ENCODE results near the gene E2F2. TPM values are rescaled to one million over a fixed set of nuclear protein-coding genes. Genes with fewer than 3 reads are reported as not detected.

The E2F2 gene
- 0.72 to 4.3 TPM (median 0.87 TPM) in 3 replicates for total RNA-seq
- long read RNA-seq, result 0 reads

DNA sequence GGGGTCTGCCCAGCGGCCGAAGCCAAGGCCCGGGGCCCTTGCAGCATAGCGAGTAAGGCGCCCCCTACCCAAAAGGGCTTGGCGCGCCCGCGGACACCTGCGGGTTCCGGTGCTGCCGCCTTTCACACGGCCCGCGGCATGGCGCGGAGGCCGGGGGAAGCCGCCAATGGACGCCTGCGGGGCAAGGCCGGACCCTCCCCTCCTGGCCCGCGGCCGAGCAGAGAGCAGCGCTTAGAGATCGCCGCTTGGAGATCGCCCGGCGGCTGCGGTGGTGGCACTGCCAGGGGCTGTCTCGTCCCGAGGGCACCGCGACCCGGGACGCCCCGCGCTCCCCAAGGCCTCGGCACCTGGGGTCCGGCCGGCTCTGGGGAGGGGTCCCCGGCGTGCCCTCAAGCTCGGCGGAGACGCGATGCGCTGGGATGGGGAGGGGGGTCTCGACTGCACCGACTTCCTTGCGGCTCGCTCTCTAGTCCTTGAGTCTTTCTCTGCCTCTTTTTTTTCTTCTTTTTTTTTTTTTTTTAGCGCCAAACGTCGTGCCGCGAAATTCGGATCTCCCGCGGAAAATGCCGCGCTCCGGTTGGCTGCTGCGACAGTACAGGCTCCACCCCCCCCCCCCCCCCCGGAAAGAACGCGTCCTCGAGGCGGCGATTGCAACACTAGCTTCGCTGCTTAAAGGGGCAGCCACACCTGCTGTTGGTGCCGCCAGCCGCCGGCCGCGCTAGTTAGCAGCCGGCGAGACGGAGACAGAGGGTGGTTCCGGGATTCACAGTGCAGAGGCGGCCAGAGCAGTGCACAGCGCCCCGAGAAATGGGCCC lies at the start of gene E2F2:
TSS of gene E2F2 (minus strand) at position 487 of the 815 bp plus-strand sequence. CDS start at position 47, 440 bp downstream.
- Mint-ChIP-seq H3K4me3 (ENCODE audit: unreplicated experiment) (peak within 1 kb of the TSS; percentile 90), H3K27ac (ENCODE audit: unreplicated experiment) (no peak within 1 kb of the TSS), H3K4me1 (ENCODE audit: low read depth) (peaks cover 34% of the 10 kb centered on the region), H3K27me3 (ENCODE audit: low read depth) (no peaks in the 10 kb centered on the region), H3K9me3 (ENCODE audit: low read depth) (no peaks in the 10 kb centered on the region), H3K36me3 (ENCODE audit: low read depth) (no peaks in the 10 kb centered on the region)
- no peak for DNase-seq (ENCODE audit: low spot score)
- TF ChIP-seq, protein P1, sequence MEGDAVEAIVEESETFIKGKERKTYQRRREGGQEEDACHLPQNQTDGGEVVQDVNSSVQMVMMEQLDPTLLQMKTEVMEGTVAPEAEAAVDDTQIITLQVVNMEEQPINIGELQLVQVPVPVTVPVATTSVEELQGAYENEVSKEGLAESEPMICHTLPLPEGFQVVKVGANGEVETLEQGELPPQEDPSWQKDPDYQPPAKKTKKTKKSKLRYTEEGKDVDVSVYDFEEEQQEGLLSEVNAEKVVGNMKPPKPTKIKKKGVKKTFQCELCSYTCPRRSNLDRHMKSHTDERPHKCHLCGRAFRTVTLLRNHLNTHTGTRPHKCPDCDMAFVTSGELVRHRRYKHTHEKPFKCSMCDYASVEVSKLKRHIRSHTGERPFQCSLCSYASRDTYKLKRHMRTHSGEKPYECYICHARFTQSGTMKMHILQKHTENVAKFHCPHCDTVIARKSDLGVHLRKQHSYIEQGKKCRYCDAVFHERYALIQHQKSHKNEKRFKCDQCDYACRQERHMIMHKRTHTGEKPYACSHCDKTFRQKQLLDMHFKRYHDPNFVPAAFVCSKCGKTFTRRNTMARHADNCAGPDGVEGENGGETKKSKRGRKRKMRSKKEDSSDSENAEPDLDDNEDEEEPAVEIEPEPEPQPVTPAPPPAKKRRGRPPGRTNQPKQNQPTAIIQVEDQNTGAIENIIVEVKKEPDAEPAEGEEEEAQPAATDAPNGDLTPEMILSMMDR (IDR thresholded peaks at IDR 0.05), result no peak

GRCh38 chr1:23578997-23579363 lies 47.9 kb upstream of the E2F2 start:
- Mint-ChIP-seq H3K9me3 (ENCODE audit: low read depth) (peaks cover 6% of the 10 kb centered on the region), H3K4me3 (ENCODE audit: unreplicated experiment) (no peak overlapping the region), H3K27me3 (ENCODE audit: low read depth) (no peaks in the 10 kb centered on the region), H3K36me3 (ENCODE audit: low read depth) (no peaks in the 10 kb centered on the region), H3K27ac (ENCODE audit: unreplicated experiment) (peak overlapping the region; percentile 53), H3K4me1 (ENCODE audit: low read depth) (peaks cover 59% of the 10 kb centered on the region)
- TF ChIP-seq, protein P1 (IDR thresholded peaks at IDR 0.05), result no peak
- DNase-seq (ENCODE audit: low spot score), result no peak

DNA sequence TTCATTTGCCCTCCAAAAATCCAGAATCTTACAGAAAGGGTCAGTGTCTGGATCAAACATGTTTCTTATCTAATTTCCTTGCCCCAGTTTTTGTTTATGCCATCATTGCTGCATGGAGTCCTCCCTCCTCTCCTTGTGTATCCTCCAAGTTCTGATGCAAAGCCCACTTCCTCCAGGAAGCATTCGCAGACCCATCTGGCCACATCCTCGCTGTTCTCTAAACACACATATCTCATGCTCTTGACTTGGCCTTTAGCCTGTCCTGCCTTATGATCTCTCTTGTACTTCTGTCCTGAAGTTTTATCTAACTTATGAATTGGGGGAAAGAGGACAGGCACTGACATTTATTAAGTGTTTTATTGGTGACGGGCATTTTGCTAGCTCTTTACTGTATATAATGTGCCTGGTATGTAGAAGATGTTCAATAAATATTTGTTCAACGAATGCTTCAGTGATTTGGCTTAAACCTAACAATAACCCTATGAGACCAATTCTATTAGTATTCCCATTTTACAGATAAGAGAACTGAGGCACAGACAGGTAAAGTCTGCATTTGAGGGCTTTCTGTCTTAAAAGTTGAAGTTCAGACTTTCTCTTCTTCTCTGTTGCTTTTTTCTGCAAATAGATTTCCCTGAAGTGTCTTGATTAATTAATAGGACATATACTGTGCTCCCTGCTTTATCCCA lies 47.4 kb upstream of the E2F2 start:
- H3K27ac Mint-ChIP-seq (ENCODE audit: unreplicated experiment), result peak overlapping the region; percentile 99
- peak overlapping the region; percentile 17 for H3K4me3 Mint-ChIP-seq (ENCODE audit: unreplicated experiment)
- no peaks in the 10 kb centered on the region for H3K36me3 Mint-ChIP-seq (ENCODE audit: low read depth)
- H3K27me3 Mint-ChIP-seq (ENCODE audit: low read depth), result no peaks in the 10 kb centered on the region
- TF ChIP-seq, protein P1 (IDR thresholded peaks at IDR 0.05), result no peak
- no peak for DNase-seq (ENCODE audit: low spot score)
- peaks cover 6% of the 10 kb centered on the region for H3K9me3 Mint-ChIP-seq (ENCODE audit: low read depth)
- peaks cover 59% of the 10 kb centered on the region for H3K4me1 Mint-ChIP-seq (ENCODE audit: low read depth)

DNA sequence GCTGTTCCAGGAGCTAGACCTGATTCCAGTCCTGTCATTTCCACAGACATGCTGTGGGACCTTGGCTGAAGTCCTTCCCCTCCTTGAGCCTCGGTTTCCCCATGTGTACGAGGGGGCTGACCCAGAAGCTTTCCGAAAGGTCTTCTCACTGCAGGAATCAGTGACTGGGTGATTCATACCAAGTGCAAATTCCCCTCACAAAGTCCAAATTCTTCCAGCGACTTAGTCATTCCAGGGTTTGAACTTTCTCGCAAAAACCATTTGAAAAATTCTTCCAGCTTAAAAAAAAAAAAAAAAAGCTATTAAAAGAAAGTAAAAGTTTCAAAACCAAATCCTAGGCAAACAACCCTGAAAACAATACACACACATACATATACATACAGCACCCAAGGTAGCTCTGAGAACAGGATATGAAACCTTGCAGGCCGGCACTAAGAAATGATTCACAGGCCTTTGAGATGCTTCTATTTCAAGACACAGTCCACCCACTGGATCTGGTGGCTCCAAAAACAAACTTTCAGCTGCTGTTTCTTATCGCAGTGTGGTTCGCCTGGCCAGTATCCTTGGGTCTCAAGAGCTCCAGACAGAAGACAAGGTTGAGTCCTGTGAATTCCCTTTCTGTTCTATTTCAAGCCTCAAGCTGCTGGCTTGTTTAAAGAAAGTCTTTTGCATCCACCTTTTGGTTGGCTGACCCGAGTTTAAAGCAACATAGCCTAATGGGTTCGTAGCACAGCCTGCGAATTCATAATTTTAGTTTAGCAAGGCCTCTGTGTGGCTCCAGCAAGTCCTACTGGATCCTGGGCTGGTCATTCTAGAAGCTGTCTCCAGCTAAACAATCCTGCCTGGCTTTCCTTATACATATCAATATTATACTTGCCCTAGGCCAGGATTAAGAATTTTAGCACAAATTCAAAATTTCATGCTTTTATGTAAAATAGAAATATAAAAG lies 46.3 kb upstream of the E2F2 start:
- Mint-ChIP-seq H3K4me3 (ENCODE audit: unreplicated experiment) (peak overlapping the region; percentile 68), H3K27me3 (ENCODE audit: low read depth) (no peaks in the 10 kb centered on the region), H3K9me3 (ENCODE audit: low read depth) (peaks cover 6% of the 10 kb centered on the region), H3K4me1 (ENCODE audit: low read depth) (peaks cover 56% of the 10 kb centered on the region), H3K36me3 (ENCODE audit: low read depth) (no peaks in the 10 kb centered on the region), H3K27ac (ENCODE audit: unreplicated experiment) (peak overlapping the region; percentile 99)
- TF ChIP-seq, protein P1 (IDR thresholded peaks at IDR 0.05), result no peak
- no peak for DNase-seq (ENCODE audit: low spot score)
